Cardiac muscle cell (in vitro differentiated cells and primary cell): ENCODE data around the gene VTI1A. TPM values are rescaled to one million over a fixed set of nuclear protein-coding genes. Genes with fewer than 3 reads are reported as not detected.

Experiments
- DNase-seq, 2 donors: peaks; one replicate each; pipeline versions ENCODE4 v3.0.0 to v3.0.0-alpha.2; 2010 to 2017; ENCODE audit warnings: low read depth in 1 of 2, low spot score in 1 of 2
- H3K27ac ChIP-seq: fragments of 200-600 bp; sonication (generic); 2 replicates; pipeline ENCODE4 v1.5.1; 2016
- H3K27me3 ChIP-seq: fragments of 200-600 bp; sonication (generic); 2 replicates; pipeline ENCODE4 v1.6.0; 2016; ENCODE audit warnings: control low read depth
- H3K36me3 ChIP-seq: fragments of 200-600 bp; sonication (generic); 2 replicates; pipeline ENCODE4 v1.5.1; 2016; ENCODE audit warnings: control low read depth
- H3K4me1 ChIP-seq: fragments of 200-600 bp; sonication (generic); 2 replicates; pipeline ENCODE4 v1.8.1; 2017; ENCODE audit warnings: low read depth, mild to moderate bottlenecking, mixed run types
- H3K4me3 ChIP-seq: fragments of 200-600 bp; sonication (generic); 2 replicates; pipeline ENCODE4 v1.5.1; 2016; ENCODE audit warnings: mild to moderate bottlenecking
- H3K9me3 ChIP-seq: fragments of 200-600 bp; sonication (generic); 2 replicates; pipeline ENCODE4 v1.5.1; 2017; ENCODE audit warnings: low read depth, mild to moderate bottlenecking, control low read depth
- polyA plus RNA-seq: library from polyadenylated mRNA; unstranded; fragments of >200 nt; fragmentation: Nextera tagmentation; extraction: Ambion mirVana; gene quantifications from 2 replicates; pipeline ENCODE4 v1.2.1, GENCODE V29; 2016
- total RNA-seq: library from RNA; depleted of rRNA; stranded (reverse); fragments of >200 nt; gene quantifications from 2 replicates; pipeline ENCODE4 v1.2.3, GENCODE V29; 2016
- TF ChIP-seq, protein P1 (sequence below): IDR thresholded peaks from 2 replicates; pipeline ENCODE4 v1.5.1; 2012; ENCODE audit warnings: low read depth, mild to moderate bottlenecking, low read length

Gene VTI1A
- total and polyA plus RNA-seq, 2 experiments from 2014 or later = 19.3 to 33.1 TPM

DNA sequence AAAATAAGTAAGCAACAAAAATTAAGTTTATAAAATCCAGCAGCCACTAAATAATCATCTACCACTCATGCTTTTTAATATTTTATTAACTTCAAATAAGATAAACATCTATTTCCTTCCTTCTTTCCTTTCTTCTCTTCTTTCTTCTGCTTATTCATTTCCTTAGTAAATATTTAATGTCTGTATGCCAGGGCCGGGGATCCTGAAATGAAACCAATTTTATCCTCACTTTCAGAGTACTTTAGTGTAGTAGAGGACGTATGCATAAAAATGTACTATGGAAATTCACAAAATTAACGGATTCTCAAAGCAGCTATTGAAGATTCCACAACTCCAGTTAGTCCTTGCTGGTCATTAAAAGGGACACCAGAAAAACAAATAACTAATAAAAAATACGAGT, 224.7 kb downstream of the VTI1A start:
- Histone ChIP-seq H3K27me3 (no peaks in the 10 kb centered on the region), H3K36me3 (no peaks in the 10 kb centered on the region), H3K4me1 (peaks cover 9% of the 10 kb centered on the region), H3K27ac (no peak overlapping the region), H3K4me3 (no peak overlapping the region), H3K9me3 (no peaks in the 10 kb centered on the region)
- no peak for DNase-seq
- TF ChIP-seq, protein P1, sequence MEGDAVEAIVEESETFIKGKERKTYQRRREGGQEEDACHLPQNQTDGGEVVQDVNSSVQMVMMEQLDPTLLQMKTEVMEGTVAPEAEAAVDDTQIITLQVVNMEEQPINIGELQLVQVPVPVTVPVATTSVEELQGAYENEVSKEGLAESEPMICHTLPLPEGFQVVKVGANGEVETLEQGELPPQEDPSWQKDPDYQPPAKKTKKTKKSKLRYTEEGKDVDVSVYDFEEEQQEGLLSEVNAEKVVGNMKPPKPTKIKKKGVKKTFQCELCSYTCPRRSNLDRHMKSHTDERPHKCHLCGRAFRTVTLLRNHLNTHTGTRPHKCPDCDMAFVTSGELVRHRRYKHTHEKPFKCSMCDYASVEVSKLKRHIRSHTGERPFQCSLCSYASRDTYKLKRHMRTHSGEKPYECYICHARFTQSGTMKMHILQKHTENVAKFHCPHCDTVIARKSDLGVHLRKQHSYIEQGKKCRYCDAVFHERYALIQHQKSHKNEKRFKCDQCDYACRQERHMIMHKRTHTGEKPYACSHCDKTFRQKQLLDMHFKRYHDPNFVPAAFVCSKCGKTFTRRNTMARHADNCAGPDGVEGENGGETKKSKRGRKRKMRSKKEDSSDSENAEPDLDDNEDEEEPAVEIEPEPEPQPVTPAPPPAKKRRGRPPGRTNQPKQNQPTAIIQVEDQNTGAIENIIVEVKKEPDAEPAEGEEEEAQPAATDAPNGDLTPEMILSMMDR = no peak

DNA sequence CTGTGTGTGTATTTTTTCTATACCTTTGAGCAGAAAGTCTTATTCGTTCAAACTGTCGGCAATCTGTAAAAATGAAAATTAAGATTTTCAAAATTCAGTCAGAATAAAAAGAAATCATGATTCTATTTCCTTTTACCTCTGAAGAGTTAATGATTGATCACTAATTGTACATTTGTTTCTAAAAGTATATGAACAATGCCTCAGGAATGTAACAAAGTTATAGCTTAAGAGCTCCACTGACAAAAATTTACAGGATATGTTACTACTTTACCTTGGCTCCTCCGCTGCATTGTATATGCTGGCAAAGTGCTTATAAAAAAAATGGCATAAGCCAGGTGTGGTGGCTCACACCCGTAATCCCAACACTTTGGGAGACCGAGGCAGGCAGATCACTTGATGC, 225.7 kb downstream of the VTI1A start:
- no peaks in the 10 kb centered on the region for H3K27me3 ChIP-seq
- no peaks in the 10 kb centered on the region for H3K36me3 ChIP-seq
- peaks cover 12% of the 10 kb centered on the region for H3K4me1 ChIP-seq
- no peak overlapping the region for H3K27ac ChIP-seq
- TF ChIP-seq, protein P1 = no peak
- no peak overlapping the region for H3K4me3 ChIP-seq
- H3K9me3 ChIP-seq = no peaks in the 10 kb centered on the region
- no peak for DNase-seq

DNA sequence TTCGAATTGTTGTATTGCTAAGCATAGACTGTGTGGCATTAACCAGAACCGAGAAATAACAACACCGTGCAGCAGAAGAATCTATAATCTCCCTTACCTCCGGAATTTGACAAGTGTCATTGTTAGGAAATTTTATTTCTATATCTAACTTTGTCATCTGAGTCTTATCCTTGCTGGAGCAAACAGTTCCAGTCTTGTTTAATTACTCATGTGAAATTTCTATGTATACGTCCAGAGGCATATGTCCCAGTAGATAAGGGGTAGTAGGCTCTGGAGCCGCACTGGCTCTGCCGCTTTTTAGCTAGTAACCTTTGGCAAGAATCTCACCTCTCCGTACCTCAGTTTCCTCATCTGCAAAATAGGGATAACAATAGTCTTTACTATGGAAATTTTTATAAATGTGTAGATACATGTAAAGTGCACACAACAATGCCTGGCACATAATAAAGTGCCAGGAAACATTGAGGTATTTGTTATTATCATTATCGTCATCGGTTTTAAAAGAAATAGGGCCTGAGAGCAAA, 228.6 kb downstream of the VTI1A start:
- TF ChIP-seq, protein P1 = no peak
- Histone ChIP-seq H3K27me3 (no peaks in the 10 kb centered on the region), H3K36me3 (no peaks in the 10 kb centered on the region), H3K9me3 (no peaks in the 10 kb centered on the region), H3K4me3 (no peak overlapping the region), H3K4me1 (peaks cover 27% of the 10 kb centered on the region), H3K27ac (no peak overlapping the region)
- no peak for DNase-seq

DNA sequence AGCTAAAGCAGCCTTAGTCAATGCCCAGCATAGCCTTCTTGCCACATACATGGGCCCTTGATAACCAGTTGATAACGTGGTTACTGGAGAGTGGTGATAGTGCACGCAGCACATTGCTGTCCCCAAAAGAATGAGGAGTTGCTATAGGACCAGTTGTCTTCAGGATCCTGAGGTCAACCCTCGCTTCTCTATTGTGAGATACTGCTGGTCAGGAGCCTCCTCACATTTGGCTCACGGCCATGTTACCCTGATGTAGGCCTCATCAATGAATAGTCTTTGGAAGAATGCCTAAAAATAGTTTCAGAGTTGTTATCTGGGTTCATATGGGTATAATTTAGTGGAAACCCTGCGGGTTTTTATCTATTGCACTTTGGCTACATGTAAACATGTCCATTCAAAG, 230.7 kb downstream of the VTI1A start:
- H3K36me3 ChIP-seq = no peaks in the 10 kb centered on the region
- no peak overlapping the region for H3K27ac ChIP-seq
- peaks cover 27% of the 10 kb centered on the region for H3K4me1 ChIP-seq
- TF ChIP-seq, protein P1 = no peak
- no peaks in the 10 kb centered on the region for H3K27me3 ChIP-seq
- no peaks in the 10 kb centered on the region for H3K9me3 ChIP-seq
- no peak overlapping the region for H3K4me3 ChIP-seq
- DNase-seq = peak in 1 of 2 donors; percentile 25

DNA sequence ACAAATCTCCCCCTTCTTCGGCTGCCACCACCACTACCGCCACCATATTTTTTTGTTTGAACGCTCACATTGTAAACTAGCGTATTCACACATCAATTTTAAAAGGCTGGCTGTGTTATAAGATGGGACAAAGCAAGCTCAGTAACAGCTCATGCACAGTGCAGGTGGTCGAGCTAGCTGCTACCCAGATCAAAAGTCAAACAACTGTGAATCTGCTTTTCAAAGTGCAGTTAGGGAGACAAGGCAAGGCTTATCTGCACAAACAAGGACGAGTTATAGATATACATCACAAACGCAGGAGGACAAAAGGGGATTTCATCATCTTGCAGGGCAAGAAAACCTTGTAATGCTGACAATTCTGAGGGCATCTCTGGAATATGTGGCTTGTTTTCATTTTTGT, 231.6 kb downstream of the VTI1A start:
- Histone ChIP-seq H3K4me3 (no peak overlapping the region), H3K4me1 (peaks cover 27% of the 10 kb centered on the region), H3K27me3 (no peaks in the 10 kb centered on the region), H3K27ac (peak overlapping the region; percentile 9), H3K36me3 (no peaks in the 10 kb centered on the region), H3K9me3 (no peaks in the 10 kb centered on the region)
- DNase-seq = no peak
- TF ChIP-seq, protein P1 = no peak

DNA sequence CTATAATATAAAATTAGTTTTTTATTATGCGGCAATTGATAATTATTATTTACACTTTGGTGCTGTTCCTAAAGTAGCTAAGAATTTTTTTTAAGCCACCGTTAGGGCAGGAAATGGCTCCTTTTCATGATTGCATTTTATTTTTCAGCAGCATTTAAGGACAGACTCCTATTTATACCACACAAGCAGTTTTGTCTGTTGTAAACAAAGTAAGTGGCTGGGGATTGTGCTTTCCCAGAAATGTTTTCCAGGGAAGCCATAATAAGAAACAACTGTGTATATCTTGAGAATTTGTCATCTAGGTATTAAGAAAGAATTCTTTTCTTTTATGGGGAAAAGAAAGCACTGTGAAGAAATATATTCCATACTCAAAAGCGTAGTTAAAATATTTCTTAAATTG, 232.0 kb downstream of the VTI1A start:
- Histone ChIP-seq H3K4me1 (peaks cover 24% of the 10 kb centered on the region), H3K27me3 (no peaks in the 10 kb centered on the region), H3K9me3 (no peaks in the 10 kb centered on the region), H3K27ac (no peak overlapping the region), H3K36me3 (no peaks in the 10 kb centered on the region), H3K4me3 (no peak overlapping the region)
- no peak for DNase-seq
- TF ChIP-seq, protein P1 = no peak
